ENCODE results near the gene ALOX5. TPM values are rescaled to one million over a fixed set of nuclear protein-coding genes. Genes with fewer than 3 reads are reported as not detected.

ALOX5 gene
- total and polyA plus RNA-seq, 2 donors (not counting 1 experiment from before 2014, with no cell fraction given) = 354 to 888 TPM

DNA sequence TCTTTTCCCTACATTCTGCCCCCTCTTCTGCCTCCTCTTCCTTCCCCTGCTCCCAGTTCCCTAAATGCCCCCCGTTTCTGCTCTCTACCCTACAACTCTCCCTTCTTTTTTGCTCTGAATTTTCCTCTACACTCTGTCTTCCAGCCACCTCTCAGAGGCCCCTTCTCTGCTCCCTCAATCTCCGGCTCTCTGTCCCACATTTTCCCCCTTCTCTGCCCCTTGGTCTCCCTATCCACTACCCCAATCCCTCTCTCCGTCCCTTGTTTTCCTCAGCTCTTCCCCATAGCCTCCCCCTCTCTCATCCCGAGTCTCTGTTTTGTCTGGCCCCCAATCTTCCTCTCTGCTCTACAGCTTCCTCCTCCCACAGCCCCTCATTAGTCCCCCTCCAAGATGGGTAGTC, 3.3 kb downstream of the ALOX5 start:
- no peak for ATAC-seq (ENCODE audit: low read depth)
- ChIA-PET CTCF (interaction anchor here (3.2 kb wide), 1 partner anchor 84 kb away, joined by 21 read pairs; no protein-coding TSS in a partner anchor), POLR2A (interaction anchor here (1.0 kb wide), 1 partner anchor 127 kb away, joined by 4 read pairs; no protein-coding TSS in a partner anchor)
- H3K4me1 Mint-ChIP-seq = peaks cover 87% of the 10 kb centered on the region
- 84% methylated on average over 3 of the region's 4 CpGs for WGBS (ENCODE audit: insufficient coverage)
- intact Hi-C loops (cut with micrococcal nuclease) = loop anchor here (5.0 to 10.0 kb wide), 3 partner anchors 63 to 650 kb away; partner anchors contain the start of genes OR13A1 and ZNF22
- TF ChIP-seq, protein P1, sequence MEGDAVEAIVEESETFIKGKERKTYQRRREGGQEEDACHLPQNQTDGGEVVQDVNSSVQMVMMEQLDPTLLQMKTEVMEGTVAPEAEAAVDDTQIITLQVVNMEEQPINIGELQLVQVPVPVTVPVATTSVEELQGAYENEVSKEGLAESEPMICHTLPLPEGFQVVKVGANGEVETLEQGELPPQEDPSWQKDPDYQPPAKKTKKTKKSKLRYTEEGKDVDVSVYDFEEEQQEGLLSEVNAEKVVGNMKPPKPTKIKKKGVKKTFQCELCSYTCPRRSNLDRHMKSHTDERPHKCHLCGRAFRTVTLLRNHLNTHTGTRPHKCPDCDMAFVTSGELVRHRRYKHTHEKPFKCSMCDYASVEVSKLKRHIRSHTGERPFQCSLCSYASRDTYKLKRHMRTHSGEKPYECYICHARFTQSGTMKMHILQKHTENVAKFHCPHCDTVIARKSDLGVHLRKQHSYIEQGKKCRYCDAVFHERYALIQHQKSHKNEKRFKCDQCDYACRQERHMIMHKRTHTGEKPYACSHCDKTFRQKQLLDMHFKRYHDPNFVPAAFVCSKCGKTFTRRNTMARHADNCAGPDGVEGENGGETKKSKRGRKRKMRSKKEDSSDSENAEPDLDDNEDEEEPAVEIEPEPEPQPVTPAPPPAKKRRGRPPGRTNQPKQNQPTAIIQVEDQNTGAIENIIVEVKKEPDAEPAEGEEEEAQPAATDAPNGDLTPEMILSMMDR (IDR thresholded peaks at IDR 0.05) = no peak
- no peak for TF ChIP-seq EZH2 (IDR thresholded peaks at IDR 0.05; ENCODE audit: borderline replicate concordance, insufficient read depth, low read depth, low read length, poor library complexity, severe bottlenecking)
- Histone ChIP-seq H3K27ac (ENCODE audit: low read length in 2 of 2) (peak overlapping the region; percentile 2 to 65), H3K4me3 (ENCODE audit: control extremely low read depth in 1 of 5, extremely low read depth in 1 of 5, insufficient read depth in 1 of 5, low read depth in 2 of 5, low read length in 4 of 5) (peak overlapping the region in 2 of 5 experiments; percentile 32 to 49), H3K4me2 (replicated peaks; ENCODE audit: low read depth, low read length, poor library complexity, severe bottlenecking) (peak overlapping the region; percentile 93), H4K20me1 (ENCODE audit: control insufficient read depth, insufficient read depth, low read length, poor library complexity, severe bottlenecking) (peaks cover 57% of the 10 kb centered on the region), H3K27me3 (replicated peaks in 1 of 4; ENCODE audit: control extremely low read depth in 1 of 4, control insufficient read depth in 3 of 4, insufficient read depth in 4 of 4, low read length in 3 of 4) (no peaks in the 10 kb centered on the region), H3K79me2 (ENCODE audit: control insufficient read depth, insufficient read depth, low read length) (peaks cover 96% of the 10 kb centered on the region), H3K36me3 (replicated peaks in 1 of 2; ENCODE audit: control extremely low read depth in 1 of 2, control insufficient read depth in 1 of 2, extremely low read depth in 1 of 2, insufficient read depth in 2 of 2, low read length in 1 of 2) (peaks cover 3 to 46% of the 10 kb centered on the region in 2 experiments), H2AFZ (ENCODE audit: insufficient read depth, low read depth, low read length, poor library complexity, severe bottlenecking) (no peak overlapping the region), H3K9ac (ENCODE audit: low read length) (peak overlapping the region; percentile 32), H3K4me1 (ENCODE audit: control insufficient read depth in 2 of 2, insufficient read depth in 2 of 2, low read length in 2 of 2) (peaks cover 51 to 74% of the 10 kb centered on the region in 2 donors), H3K9me3 (ENCODE audit: control extremely low read depth in 1 of 3, control insufficient read depth in 2 of 3, insufficient read depth in 1 of 3, low read length in 2 of 3) (no peaks in the 10 kb centered on the region)
- peak overlapping the region; percentile 79 for H3K27ac Mint-ChIP-seq
- H3K4me3 Mint-ChIP-seq = peak overlapping the region; percentile 96
- no peaks in the 10 kb centered on the region for H3K27me3 Mint-ChIP-seq
- DNase-seq = no peak
- no peaks in the 10 kb centered on the region for H3K9me3 Mint-ChIP-seq (ENCODE audit: insufficient read depth)

DNA sequence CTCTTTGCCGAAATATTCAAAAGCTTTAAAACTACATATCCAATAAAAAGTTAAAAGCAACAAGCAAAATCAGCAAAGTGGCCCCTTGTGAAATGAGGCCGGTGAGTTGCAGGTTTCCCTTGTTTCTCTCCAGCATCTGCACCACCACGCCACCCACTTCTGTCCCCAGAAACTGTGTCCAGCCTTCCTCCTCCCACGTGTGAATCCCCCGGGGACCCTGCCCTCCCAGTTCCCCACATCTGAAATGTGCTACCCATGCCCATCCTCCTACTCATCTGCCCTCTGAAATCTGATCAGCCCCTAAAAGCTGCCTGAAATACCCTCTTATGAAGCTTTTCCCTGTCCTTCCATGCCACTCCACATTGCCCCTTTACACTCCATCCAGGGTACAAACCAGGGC, 3.8 kb downstream of the ALOX5 start:
- Histone ChIP-seq H3K79me2 (ENCODE audit: control insufficient read depth, insufficient read depth, low read length) (peaks cover 96% of the 10 kb centered on the region), H3K4me3 (ENCODE audit: control extremely low read depth in 1 of 5, extremely low read depth in 1 of 5, insufficient read depth in 1 of 5, low read depth in 2 of 5, low read length in 4 of 5) (peak overlapping the region in 1 of 5 experiments; percentile 32), H3K4me2 (replicated peaks; ENCODE audit: low read depth, low read length, poor library complexity, severe bottlenecking) (peak overlapping the region; percentile 93), H3K27me3 (replicated peaks in 1 of 4; ENCODE audit: control extremely low read depth in 1 of 4, control insufficient read depth in 3 of 4, insufficient read depth in 4 of 4, low read length in 3 of 4) (no peaks in the 10 kb centered on the region), H2AFZ (ENCODE audit: insufficient read depth, low read depth, low read length, poor library complexity, severe bottlenecking) (no peak overlapping the region), H3K36me3 (replicated peaks in 1 of 2; ENCODE audit: control extremely low read depth in 1 of 2, control insufficient read depth in 1 of 2, extremely low read depth in 1 of 2, insufficient read depth in 2 of 2, low read length in 1 of 2) (peaks cover 6 to 51% of the 10 kb centered on the region in 2 experiments), H4K20me1 (ENCODE audit: control insufficient read depth, insufficient read depth, low read length, poor library complexity, severe bottlenecking) (peaks cover 63% of the 10 kb centered on the region), H3K4me1 (ENCODE audit: control insufficient read depth in 2 of 2, insufficient read depth in 2 of 2, low read length in 2 of 2) (peaks cover 46 to 69% of the 10 kb centered on the region in 2 donors), H3K9me3 (ENCODE audit: control extremely low read depth in 1 of 3, control insufficient read depth in 2 of 3, insufficient read depth in 1 of 3, low read length in 2 of 3) (no peaks in the 10 kb centered on the region), H3K27ac (ENCODE audit: low read length in 2 of 2) (peak overlapping the region; percentile 2 to 65), H3K9ac (ENCODE audit: low read length) (peak overlapping the region; percentile 32)
- H3K9me3 Mint-ChIP-seq (ENCODE audit: insufficient read depth) = no peaks in the 10 kb centered on the region
- H3K27ac Mint-ChIP-seq = peak overlapping the region; percentile 83
- WGBS (ENCODE audit: insufficient coverage) = 40% methylated on average over 5 of the region's 5 CpGs
- peak overlapping the region; percentile 96 for H3K4me3 Mint-ChIP-seq
- no peak for TF ChIP-seq EZH2 (IDR thresholded peaks at IDR 0.05; ENCODE audit: borderline replicate concordance, insufficient read depth, low read depth, low read length, poor library complexity, severe bottlenecking)
- TF ChIP-seq, protein P1 (IDR thresholded peaks at IDR 0.05) = no peak
- no peaks in the 10 kb centered on the region for H3K27me3 Mint-ChIP-seq
- ChIA-PET POLR2A (interaction anchor here (1.0 kb wide), 1 partner anchor 128 kb away, joined by 4 read pairs; no protein-coding TSS in a partner anchor), CTCF (interaction anchor here (1.4 kb wide), 1 partner anchor 87 kb away, joined by 4 read pairs; no protein-coding TSS in a partner anchor)
- DNase-seq (no peak), ATAC-seq (ENCODE audit: low read depth) (no peak)
- intact Hi-C loops (cut with micrococcal nuclease) = loop anchor here (5.0 to 10.0 kb wide), 3 partner anchors 63 to 649 kb away; partner anchors contain the start of genes OR13A1 and ZNF22
- peaks cover 84% of the 10 kb centered on the region for H3K4me1 Mint-ChIP-seq
